ENCODE results near the gene NDRG4. TPM values are rescaled to one million over a fixed set of nuclear protein-coding genes. Genes with fewer than 3 reads are reported as not detected.

The NDRG4 gene
- total RNA-seq, 1 donor from 2014 or later = 15.8 TPM

GRCh38 chr16:58543685-58544084 is 43.7 kb downstream of the NDRG4 start:
- DNase-seq (ENCODE audit: low read depth) = no peak

GRCh38 chr16:58548378-58548777 is 48.4 kb downstream of the NDRG4 start:
- DNase-seq (ENCODE audit: low read depth) = no peak

GRCh38 chr16:58551496-58551895 is 51.6 kb downstream of the NDRG4 start:
- peak; percentile 9 for DNase-seq (ENCODE audit: low read depth)

- DNase-seq (ENCODE audit: low read depth) = no peak
Measured at GRCh38 chr16:58556678-58557077, 56.7 kb downstream of the NDRG4 start.

Other genes starting within 250 kb of the NDRG4 start
- gene PRSS54, start 205.1 kb upstream of the NDRG4 start, total RNA-seq = not detected in 2 replicates
- gene GINS3, start 107.7 kb upstream of the NDRG4 start, total RNA-seq = 4.4 and 4.9 TPM in 2 replicates
- 9.0 and 17.3 TPM in 2 replicates for gene SETD6, start 15.4 kb downstream of the NDRG4 start, total RNA-seq
- gene CNOT1, start 129.7 kb downstream of the NDRG4 start, total RNA-seq = 134 and 256 TPM in 2 replicates
- 17.7 and 35.7 TPM in 2 replicates for gene SLC38A7, start 184.6 kb downstream of the NDRG4 start, total RNA-seq
- 66.9 and 108 TPM in 2 replicates for gene GOT2, start 234.2 kb downstream of the NDRG4 start, total RNA-seq